Psoas muscle (tissue), 8 donors: ENCODE results near the gene WWTR1. TPM values are rescaled to one million over a fixed set of nuclear protein-coding genes. Genes with fewer than 3 reads are reported as not detected.

Experiments
- ATAC-seq, 4 donors: fragments of 200-7000 bp; cut with Tn5 transposase; one replicate each; pipeline ENCODE4 v1.9.1; 2020; ENCODE audit warnings: moderate library complexity in 3 of 4, mild to moderate bottlenecking in 2 of 4
- DNase-seq, 2 donors: peaks; one replicate each; pipeline ENCODE4 v3.0.0-alpha.2; 2020
- H3K27ac ChIP-seq: fragments of 200-600 bp; one replicate; pipeline ENCODE4 v1.8.0; 2022
- H3K27me3 ChIP-seq, 3 donors: fragments of 200-600 bp in 1 of 3; one replicate each; pipeline versions ENCODE4 v1.6.1 to v1.8.0; 2013 to 2022; ENCODE audit warnings: low read length in 2 of 3, mild to moderate bottlenecking in 2 of 3, moderate library complexity in 1 of 3; ENCODE audit not compliant: insufficient read depth in 3 of 3
- H3K36me3 ChIP-seq, 2 donors: fragments of 200-600 bp in 1 of 2; one replicate each; pipeline versions ENCODE4 v1.6.1 to v1.8.0; 2013 to 2022; ENCODE audit warnings: low read depth in 1 of 2, mild to moderate bottlenecking in 1 of 2, moderate library complexity in 1 of 2; ENCODE audit not compliant: insufficient read depth in 1 of 2
- H3K4me1 ChIP-seq: fragments of 200-600 bp; one replicate; pipeline ENCODE4 v1.8.0; 2022
- H3K4me3 ChIP-seq: fragments of 200-600 bp; one replicate; pipeline ENCODE4 v1.8.0; 2022; ENCODE audit warnings: mild to moderate bottlenecking
- H3K9me3 ChIP-seq: fragments of 200-600 bp; one replicate; pipeline ENCODE4 v1.8.0; 2022
- CTCF ChIP-seq: fragments of 200-600 bp; IDR thresholded peaks from one replicate; pipeline ENCODE4 v1.8.0; 2022; ENCODE audit warnings: antibody characterized with exemption
- WGBS, 3 donors: extraction: QIAGEN DNeasy Blood & Tissue Kit; methylation state at CpG; one replicate each; pipeline versions ENCODE4 v1.1.6 to v1.1.7; 2013; 5-methylcytosine and 5-hydroxymethylcytosine counted together
- intact Hi-C, 2 donors: fragments of 100-400 bp; cut with DNase I; formaldehyde crosslinking; loops; one replicate each; pipeline versions ENCODE4 v1.11.0 to v1.14.2; 2022
- polyA plus RNA-seq, 3 donors: library from polyadenylated mRNA; stranded (reverse); fragments of 200-250 nt; gene quantifications; one replicate each; pipeline ENCODE4 v1.2.3, GENCODE V29; 2013
- total RNA-seq, 4 donors: library from RNA; stranded (reverse); fragmentation: NEBNext Ultra II Directional in 2 of 4; extraction: Animal tissue kit (Norgen Biotek cat#: 25700) in 2 of 4; gene quantifications; one replicate each; pipeline versions ENCODE4 v1.2.1 to v1.2.4, GENCODE V29; 2021 to 2023
- donor health status: healthy with polysubstance abuse.
- donor health status: DM: no; HTN: no; CAD: no; lungs with moderate emphysema.
- donor health status: Bipolar disorder and iron deficiency.
- donor health status: healthy.
- donor health status: DM: yes; HTN: yes; CAD: no.
- donor health status: DM: no; HTN: no; CAD: no.
- donor health status: DM: no; HTN: no; CAD: no.
- donor health status: DM: yes; HTN: yes; CAD: no.

WWTR1 gene
- total and polyA plus RNA-seq, 7 donors, result 6.7 to 53.5 (median 24.7) TPM

DNA sequence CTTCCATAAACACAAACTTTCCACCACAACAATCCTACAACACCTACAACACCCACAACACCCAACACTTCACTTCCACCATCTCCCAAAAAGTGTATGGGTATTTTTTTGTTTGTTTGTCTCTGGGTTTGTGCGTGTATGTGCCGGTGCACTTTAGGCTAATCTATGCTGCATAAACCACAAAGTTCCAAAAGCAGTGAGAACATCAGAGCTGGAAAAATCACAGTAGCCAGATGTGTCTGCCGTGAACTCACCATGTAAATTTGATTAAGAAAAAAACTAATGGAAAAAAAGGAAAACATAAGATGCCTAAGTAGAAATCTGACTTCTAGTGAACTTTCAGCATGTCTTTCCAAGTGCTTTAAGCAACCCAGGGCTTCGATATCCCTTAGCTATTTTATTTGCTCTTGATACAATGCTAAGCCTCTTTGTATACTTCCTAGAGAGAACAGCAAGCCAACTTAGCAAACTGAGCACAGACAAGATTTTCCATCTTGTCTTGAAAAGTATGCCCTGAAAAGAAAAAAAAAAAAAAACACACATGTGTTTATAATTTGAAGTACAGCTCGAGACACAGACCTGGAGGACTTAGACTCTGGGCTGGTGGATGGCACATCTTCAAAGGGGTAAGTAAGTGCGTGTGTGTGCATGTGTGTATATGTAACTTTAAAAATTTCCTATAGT is 91.4 kb downstream of the WWTR1 start:
- Histone ChIP-seq H3K36me3 (peaks cover 0 to 1% of the 10 kb centered on the region in 2 donors), H3K9me3 (no peaks in the 10 kb centered on the region), H3K27me3 (no peaks in the 10 kb centered on the region), H3K4me1 (peaks cover 22% of the 10 kb centered on the region), H3K27ac (no peak overlapping the region), H3K4me3 (no peak overlapping the region)
- WGBS, 3 donors, result 52 to 63% (median 56%) methylated on average over 6 of the region's 6 CpGs
- DNase-seq (no peak), ATAC-seq (no peak)
- intact Hi-C loops, result loop anchor here in 1 of 2 donors (5.0 kb wide), 1 partner anchor 34 kb away; no protein-coding TSS in a partner anchor
- TF ChIP-seq CTCF, result no peak

- no peak overlapping the region for H3K4me3 ChIP-seq
- 69 to 82% (median 74%) methylated on average over 2 of the region's 2 CpGs for WGBS, 3 donors
- no peak overlapping the region for H3K27ac ChIP-seq
- H3K27me3 ChIP-seq, result no peaks in the 10 kb centered on the region
- no peak for TF ChIP-seq CTCF
- intact Hi-C loops, result no loop called here
- H3K9me3 ChIP-seq, result no peaks in the 10 kb centered on the region
- no peak for DNase-seq
- ATAC-seq, result no peak
- no peaks in the 10 kb centered on the region for H3K36me3 ChIP-seq
- peaks cover 12% of the 10 kb centered on the region for H3K4me1 ChIP-seq
Observed at GRCh38 chr3:149564079-149564478, 93.7 kb downstream of the WWTR1 start.

DNA sequence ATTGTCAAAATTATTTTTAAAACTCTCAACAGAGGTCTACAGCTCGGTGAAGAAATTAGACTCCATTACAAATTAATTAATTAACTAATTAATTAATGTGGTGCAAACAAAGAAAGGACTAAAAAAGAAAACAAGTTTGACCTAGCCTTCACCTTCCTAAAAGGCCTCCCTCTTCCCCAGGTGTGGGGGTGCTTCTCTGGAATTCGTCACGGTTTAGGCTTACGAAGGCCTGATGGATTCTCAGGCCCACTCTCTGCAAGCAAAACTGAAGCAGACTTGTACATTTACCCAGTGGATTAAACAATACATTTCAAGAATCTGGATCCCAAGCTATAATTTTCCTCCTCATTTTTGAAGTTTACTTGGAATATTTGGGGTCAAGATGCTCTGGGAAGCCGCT is 94.7 kb downstream of the WWTR1 start:
- Histone ChIP-seq H3K27ac (no peak overlapping the region), H3K27me3 (no peaks in the 10 kb centered on the region), H3K4me1 (peaks cover 20% of the 10 kb centered on the region), H3K9me3 (no peaks in the 10 kb centered on the region), H3K36me3 (no peaks in the 10 kb centered on the region), H3K4me3 (no peak overlapping the region)
- WGBS, 3 donors, result 79 to 86% (median 82%) methylated on average over 5 of the region's 5 CpGs
- intact Hi-C loops, result no loop called here
- TF ChIP-seq CTCF, result no peak
- ATAC-seq, result no peak
- DNase-seq, result no peak

- WGBS, 3 donors, result 60 to 84% (median 67%) methylated on average over 4 of the region's 4 CpGs
- DNase-seq, result no peak
- H3K27ac ChIP-seq, result no peak overlapping the region
- ATAC-seq, result no peak
- H3K9me3 ChIP-seq, result no peaks in the 10 kb centered on the region
- no peaks in the 10 kb centered on the region for H3K36me3 ChIP-seq
- H3K27me3 ChIP-seq, result no peaks in the 10 kb centered on the region
- H3K4me1 ChIP-seq, result peaks cover 33% of the 10 kb centered on the region
- intact Hi-C loops, result no loop called here
- no peak overlapping the region for H3K4me3 ChIP-seq
- TF ChIP-seq CTCF, result no peak
Observed at GRCh38 chr3:149560617-149561016, 97.2 kb downstream of the WWTR1 start.

GRCh38 chr3:149560001-149560400 is 97.8 kb downstream of the WWTR1 start:
- TF ChIP-seq CTCF, result no peak
- H3K36me3 ChIP-seq, result no peaks in the 10 kb centered on the region
- intact Hi-C loops, result no loop called here
- H3K4me3 ChIP-seq, result no peak overlapping the region
- peaks cover 39% of the 10 kb centered on the region for H3K4me1 ChIP-seq
- no peak for ATAC-seq
- 97 to 99% (median 98%) methylated on average over 3 of the region's 3 CpGs for WGBS, 3 donors
- no peaks in the 10 kb centered on the region for H3K27me3 ChIP-seq
- H3K9me3 ChIP-seq, result no peaks in the 10 kb centered on the region
- DNase-seq, result no peak
- H3K27ac ChIP-seq, result no peak overlapping the region
